ENCODE results near the gene GJD3.
"Not testable (repeated sequence)": the region's sequence is repeated elsewhere in the genome, so short reads cannot be mapped to it uniquely, and the experiment has no call there.

GJD3 gene

GRCh38 chr17:40376541-40376940, 12.0 kb upstream of the GJD3 start:
- H3K4me1 Mint-ChIP-seq (ENCODE audit: low read depth in 2 of 2); H3K36me3 Mint-ChIP-seq (ENCODE audit: insufficient read depth); DNase-seq; H3K4me3 Mint-ChIP-seq; H3K9me3 Mint-ChIP-seq; ATAC-seq (replicated peaks); H3K27ac Mint-ChIP-seq: not testable (repeated sequence)
- peaks cover 0 to 16% of the 10 kb centered on the region in 2 donors for H3K27me3 Mint-ChIP-seq

GRCh38 chr17:40375786-40376185, 11.2 kb upstream of the GJD3 start:
- not testable (repeated sequence) for H3K4me1 Mint-ChIP-seq (ENCODE audit: low read depth in 2 of 2); ATAC-seq (replicated peaks); H3K36me3 Mint-ChIP-seq (ENCODE audit: insufficient read depth); H3K9me3 Mint-ChIP-seq; H3K27ac Mint-ChIP-seq; H3K4me3 Mint-ChIP-seq; DNase-seq
- peaks cover 0 to 16% of the 10 kb centered on the region in 2 donors for H3K27me3 Mint-ChIP-seq

- H3K27ac Mint-ChIP-seq: peak overlapping the region in 1 of 2 donors; percentile 76
- DNase-seq (no peak), ATAC-seq (replicated peaks) (no peak)
- peaks cover 7 to 8% of the 10 kb centered on the region in 2 donors for H3K4me1 Mint-ChIP-seq (ENCODE audit: low read depth in 2 of 2)
- peaks cover 5% of the 10 kb centered on the region for H3K36me3 Mint-ChIP-seq (ENCODE audit: insufficient read depth)
- no peaks in the 10 kb centered on the region for H3K9me3 Mint-ChIP-seq
- H3K4me3 Mint-ChIP-seq: no peak overlapping the region
- peaks cover 0 to 9% of the 10 kb centered on the region in 2 donors for H3K27me3 Mint-ChIP-seq
Measured at GRCh38 chr17:40374821-40375498, 10.4 kb upstream of the GJD3 start.

DNA sequence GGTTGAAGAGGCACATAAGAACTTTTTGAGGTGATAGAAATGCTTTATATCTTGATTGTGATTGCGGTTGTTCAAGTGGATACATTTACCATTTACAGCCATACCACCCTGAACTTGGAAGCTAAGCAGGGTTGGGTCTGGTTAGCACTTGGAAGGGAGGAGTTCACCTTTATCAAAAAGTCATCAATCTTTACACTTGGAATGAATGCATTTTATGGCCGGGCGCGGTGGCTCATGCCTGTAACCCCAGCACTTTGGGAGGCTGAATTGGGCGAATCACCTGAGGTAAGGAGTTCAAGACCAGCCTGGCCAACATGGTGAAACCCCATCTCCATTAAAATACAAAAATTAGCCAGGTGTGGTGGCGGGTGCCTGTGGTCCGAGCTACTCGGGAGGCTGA, 9.5 kb upstream of the GJD3 start:
- Mint-ChIP-seq H3K4me3 (no peak overlapping the region), H3K27me3 (peaks cover 0 to 8% of the 10 kb centered on the region in 2 donors), H3K36me3 (ENCODE audit: insufficient read depth) (peaks cover 5% of the 10 kb centered on the region), H3K9me3 (no peaks in the 10 kb centered on the region), H3K27ac (no peak overlapping the region), H3K4me1 (ENCODE audit: low read depth in 2 of 2) (peaks cover 7 to 8% of the 10 kb centered on the region in 2 donors)
- DNase-seq (no peak), ATAC-seq (replicated peaks) (no peak)

DNA sequence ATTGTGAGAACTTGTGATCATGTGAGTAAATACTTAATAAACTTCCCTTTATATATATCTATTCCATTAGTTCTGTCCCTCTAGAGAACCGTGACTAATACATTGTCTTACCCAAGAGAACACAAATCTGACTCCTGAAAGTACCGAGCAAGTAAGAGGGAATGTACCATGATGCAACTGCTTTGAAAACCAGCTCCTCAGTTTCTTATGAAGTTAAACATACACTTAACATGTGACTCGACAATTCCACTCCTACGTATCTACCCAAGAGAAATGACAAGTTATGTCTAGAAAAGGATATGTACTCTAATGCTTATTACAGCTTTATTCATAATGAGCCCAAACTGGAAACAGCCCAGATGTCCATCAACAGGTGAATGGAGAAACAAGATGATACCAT, 8.8 kb upstream of the GJD3 start:
- no peak for DNase-seq
- peaks cover 5% of the 10 kb centered on the region for H3K36me3 Mint-ChIP-seq (ENCODE audit: insufficient read depth)
- ATAC-seq (replicated peaks): no peak
- H3K4me3 Mint-ChIP-seq: no peak overlapping the region
- H3K27me3 Mint-ChIP-seq: peaks cover 0 to 8% of the 10 kb centered on the region in 2 donors
- H3K4me1 Mint-ChIP-seq (ENCODE audit: low read depth in 2 of 2): peaks cover 7 to 8% of the 10 kb centered on the region in 2 donors
- H3K27ac Mint-ChIP-seq: peak overlapping the region in 1 of 2 donors; percentile 20
- no peaks in the 10 kb centered on the region for H3K9me3 Mint-ChIP-seq

DNA sequence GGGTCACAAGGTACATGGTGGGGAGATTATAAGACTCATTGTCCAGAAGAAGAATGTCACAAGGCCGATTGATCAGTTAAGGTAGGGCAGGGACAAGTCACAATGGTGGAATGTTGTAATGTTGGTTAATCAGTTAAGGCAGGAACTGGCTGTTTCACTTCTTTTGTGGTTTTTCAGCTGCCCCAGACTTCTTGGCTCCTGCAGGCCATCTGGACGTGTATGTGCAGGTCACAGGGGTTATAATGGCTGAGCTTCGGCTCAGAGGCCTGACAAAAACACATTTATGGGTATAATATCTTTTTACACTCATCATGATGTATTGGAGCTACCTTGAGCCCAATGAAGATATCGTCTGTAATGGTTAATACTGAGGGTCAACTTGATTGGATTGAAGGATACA, 8.1 kb upstream of the GJD3 start:
- ATAC-seq (replicated peaks); H3K4me3 Mint-ChIP-seq; H3K4me1 Mint-ChIP-seq (ENCODE audit: low read depth in 2 of 2); H3K27me3 Mint-ChIP-seq; H3K27ac Mint-ChIP-seq; H3K36me3 Mint-ChIP-seq (ENCODE audit: insufficient read depth); DNase-seq; H3K9me3 Mint-ChIP-seq: not testable (repeated sequence)

DNA sequence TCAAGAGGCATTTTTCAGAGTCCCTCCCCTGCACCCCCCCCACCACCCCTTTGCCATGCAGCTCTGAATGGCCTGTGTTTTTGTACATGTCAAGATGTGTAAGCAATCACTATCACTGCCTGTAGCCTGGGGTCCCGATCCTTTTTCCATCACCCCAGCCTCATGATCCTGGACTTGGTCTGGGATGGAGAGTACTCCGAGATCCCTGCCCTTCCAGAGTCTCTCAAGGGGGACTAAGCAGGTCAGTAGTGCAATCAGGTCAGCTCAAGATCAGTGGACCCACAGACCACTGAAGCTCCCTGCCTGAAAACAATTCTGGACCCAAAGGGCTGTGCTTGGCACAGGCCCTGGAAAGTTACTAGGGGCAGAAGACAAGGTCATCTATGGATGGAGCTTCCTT, 7.5 kb upstream of the GJD3 start:
- no peaks in the 10 kb centered on the region for H3K9me3 Mint-ChIP-seq
- no peak for DNase-seq
- ATAC-seq (replicated peaks): no peak
- peaks cover 5% of the 10 kb centered on the region for H3K36me3 Mint-ChIP-seq (ENCODE audit: insufficient read depth)
- H3K4me3 Mint-ChIP-seq: no peak overlapping the region
- peaks cover 7 to 8% of the 10 kb centered on the region in 2 donors for H3K4me1 Mint-ChIP-seq (ENCODE audit: low read depth in 2 of 2)
- H3K27me3 Mint-ChIP-seq: peaks cover 0 to 6% of the 10 kb centered on the region in 2 donors
- H3K27ac Mint-ChIP-seq: no peak overlapping the region

DNA sequence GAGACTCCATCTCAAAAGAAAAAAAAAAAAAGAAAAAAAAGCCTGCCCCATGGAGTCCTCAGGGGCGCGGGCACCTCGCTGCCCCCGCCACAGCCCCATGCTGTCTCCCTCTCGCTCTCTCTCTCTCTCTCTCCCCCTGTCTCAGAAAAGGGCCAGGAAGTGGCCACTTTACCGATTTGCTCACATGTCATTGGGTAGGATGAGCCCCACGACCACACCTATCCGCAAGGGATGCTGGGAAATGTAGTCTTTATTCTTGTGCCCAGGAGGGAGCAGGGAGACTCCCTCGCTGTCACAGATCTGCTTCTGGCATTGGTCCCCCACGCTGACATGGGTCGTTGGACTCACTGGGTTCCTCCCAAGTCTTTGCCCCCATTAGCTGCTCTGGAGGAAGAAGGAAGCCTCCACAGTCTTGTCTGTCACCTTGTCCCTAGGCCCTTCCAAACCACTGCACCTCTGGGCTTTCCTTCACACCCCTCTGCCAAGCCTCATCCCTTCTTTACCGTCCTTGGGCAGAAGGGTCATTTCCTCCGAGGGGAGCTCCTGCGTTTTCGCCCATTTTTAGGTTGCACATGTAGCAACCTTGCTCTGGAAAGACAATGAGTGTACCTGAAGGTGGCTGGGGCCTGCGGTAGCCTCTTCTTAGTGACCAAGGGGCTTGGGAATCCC, 6.9 kb upstream of the GJD3 start:
- peaks cover 5% of the 10 kb centered on the region for H3K36me3 Mint-ChIP-seq (ENCODE audit: insufficient read depth)
- no peaks in the 10 kb centered on the region for H3K9me3 Mint-ChIP-seq
- peaks cover 6 to 7% of the 10 kb centered on the region in 2 donors for H3K4me1 Mint-ChIP-seq (ENCODE audit: low read depth in 2 of 2)
- no peak overlapping the region for H3K27ac Mint-ChIP-seq
- ATAC-seq (replicated peaks) (peak; percentile 93), DNase-seq (no peak)
- H3K4me3 Mint-ChIP-seq: no peak overlapping the region
- H3K27me3 Mint-ChIP-seq: no peaks in the 10 kb centered on the region

- Mint-ChIP-seq H3K27me3 (no peaks in the 10 kb centered on the region), H3K4me1 (ENCODE audit: low read depth in 2 of 2) (peaks cover 7% of the 10 kb centered on the region in 2 donors), H3K27ac (no peak overlapping the region), H3K9me3 (no peaks in the 10 kb centered on the region), H3K36me3 (ENCODE audit: insufficient read depth) (peaks cover 5% of the 10 kb centered on the region), H3K4me3 (no peak overlapping the region)
- no peak for ATAC-seq (replicated peaks)
- DNase-seq: no peak
Measured at GRCh38 chr17:40369923-40370322, 5.4 kb upstream of the GJD3 start.

GRCh38 chr17:40367728-40368127, 3.2 kb upstream of the GJD3 start:
- H3K27ac Mint-ChIP-seq; H3K4me3 Mint-ChIP-seq; H3K4me1 Mint-ChIP-seq (ENCODE audit: low read depth in 2 of 2); DNase-seq; H3K9me3 Mint-ChIP-seq; ATAC-seq (replicated peaks); H3K36me3 Mint-ChIP-seq (ENCODE audit: insufficient read depth); H3K27me3 Mint-ChIP-seq: not testable (repeated sequence)

GRCh38 chr17:40366861-40367518, 2.5 kb upstream of the GJD3 start:
- Mint-ChIP-seq H3K27me3 (peaks cover 6 to 9% of the 10 kb centered on the region in 2 donors), H3K27ac (no peak overlapping the region), H3K4me3 (no peak overlapping the region), H3K4me1 (ENCODE audit: low read depth in 2 of 2) (peaks cover 11% of the 10 kb centered on the region in 2 donors), H3K36me3 (ENCODE audit: insufficient read depth) (peaks cover 5% of the 10 kb centered on the region), H3K9me3 (no peaks in the 10 kb centered on the region)
- DNase-seq (no peak), ATAC-seq (replicated peaks) (no peak)

GRCh38 chr17:40366076-40366860, 1.7 kb upstream of the GJD3 start:
- H3K27ac Mint-ChIP-seq: no peak overlapping the region

GRCh38 chr17:40364906-40365305, 369 bp upstream of the GJD3 start:
- H3K4me3 Mint-ChIP-seq: peak overlapping the region; percentile 29 to 70
- no peaks in the 10 kb centered on the region for H3K9me3 Mint-ChIP-seq
- no peaks in the 10 kb centered on the region for H3K36me3 Mint-ChIP-seq (ENCODE audit: insufficient read depth)

More at GRCh38 chr17:40366076-40366860, 1.7 kb upstream of the GJD3 start:
- H3K36me3 Mint-ChIP-seq (ENCODE audit: insufficient read depth): peaks cover 3% of the 10 kb centered on the region
- no peaks in the 10 kb centered on the region for H3K9me3 Mint-ChIP-seq
- ATAC-seq (replicated peaks): no peak
- H3K4me1 Mint-ChIP-seq (ENCODE audit: low read depth in 2 of 2): peaks cover 7% of the 10 kb centered on the region in 2 donors
- no peak overlapping the region for H3K4me3 Mint-ChIP-seq
- no peak for DNase-seq
- peaks cover 9 to 15% of the 10 kb centered on the region in 2 donors for H3K27me3 Mint-ChIP-seq

More at GRCh38 chr17:40364906-40365305, 369 bp upstream of the GJD3 start:
- Mint-ChIP-seq H3K27ac (no peak overlapping the region), H3K4me1 (ENCODE audit: low read depth in 2 of 2) (peaks cover 4 to 5% of the 10 kb centered on the region in 2 donors), H3K27me3 (peaks cover 15 to 29% of the 10 kb centered on the region in 2 donors)
- ATAC-seq (replicated peaks): no peak
- no peak for DNase-seq
